PFSK-1 (cell line): ENCODE measurements around the gene NCF4.

Source experiments
- FOXP2 ChIP-seq: optimal IDR thresholded peaks from 2 replicates; pipeline ENCODE3; 2011; ENCODE audit warnings: borderline replicate concordance, control low read depth, inconsistent platforms; ENCODE audit not compliant: insufficient read depth; ENCODE audit errors: extremely low read length, extremely low read depth
- POLR2AphosphoS5 ChIP-seq: IDR thresholded peaks from 2 replicates; pipeline ENCODE4 v1.6.1; 2012; ENCODE audit warnings: low read depth, mild to moderate bottlenecking, control low read depth, low read length, moderate library complexity
- SIN3A ChIP-seq: IDR thresholded peaks from 2 replicates; pipeline ENCODE4 v1.6.1; 2012; ENCODE audit warnings: mild to moderate bottlenecking, low read length, moderate library complexity, borderline replicate concordance; ENCODE audit not compliant: insufficient read depth
- TAF1 ChIP-seq: IDR thresholded peaks from 2 replicates; pipeline ENCODE4 v1.6.1; 2012; ENCODE audit warnings: low read length, control low read depth, borderline replicate concordance; ENCODE audit not compliant: insufficient read depth
- TF ChIP-seq, protein P1 (sequence below), 2 experiments: IDR thresholded peaks; 2 replicates each; pipeline versions ENCODE4 v1.6.1 to v1.8.0; 2011 to 2012; ENCODE audit warnings: low read depth in 2 of 2, low read length in 2 of 2, control low read depth in 1 of 2, inconsistent platforms in 1 of 2, mild to moderate bottlenecking in 1 of 2, moderate library complexity in 1 of 2; ENCODE audit not compliant: insufficient read depth in 1 of 2

Gene NCF4

DNA sequence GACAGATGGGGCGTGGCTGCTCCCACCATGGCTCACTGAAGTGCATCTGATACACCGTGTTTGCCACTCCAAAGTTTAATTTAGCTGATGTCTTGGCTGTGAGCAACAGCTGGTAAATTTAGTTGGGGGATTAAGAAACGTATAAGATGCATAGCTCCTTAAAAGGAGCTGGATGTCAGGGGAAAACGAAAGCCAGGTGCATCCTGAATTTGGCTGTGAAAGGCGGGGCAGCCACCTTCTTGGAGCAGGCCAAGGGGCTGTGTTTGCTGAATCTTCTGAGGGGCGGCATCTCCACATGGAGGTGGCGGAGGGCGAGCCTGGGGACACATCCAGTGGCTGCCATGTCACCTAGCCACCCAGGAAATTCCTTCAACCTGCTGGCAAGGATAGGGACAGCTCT lies 20.7 kb upstream of the NCF4 start:
- TF ChIP-seq, protein P1, sequence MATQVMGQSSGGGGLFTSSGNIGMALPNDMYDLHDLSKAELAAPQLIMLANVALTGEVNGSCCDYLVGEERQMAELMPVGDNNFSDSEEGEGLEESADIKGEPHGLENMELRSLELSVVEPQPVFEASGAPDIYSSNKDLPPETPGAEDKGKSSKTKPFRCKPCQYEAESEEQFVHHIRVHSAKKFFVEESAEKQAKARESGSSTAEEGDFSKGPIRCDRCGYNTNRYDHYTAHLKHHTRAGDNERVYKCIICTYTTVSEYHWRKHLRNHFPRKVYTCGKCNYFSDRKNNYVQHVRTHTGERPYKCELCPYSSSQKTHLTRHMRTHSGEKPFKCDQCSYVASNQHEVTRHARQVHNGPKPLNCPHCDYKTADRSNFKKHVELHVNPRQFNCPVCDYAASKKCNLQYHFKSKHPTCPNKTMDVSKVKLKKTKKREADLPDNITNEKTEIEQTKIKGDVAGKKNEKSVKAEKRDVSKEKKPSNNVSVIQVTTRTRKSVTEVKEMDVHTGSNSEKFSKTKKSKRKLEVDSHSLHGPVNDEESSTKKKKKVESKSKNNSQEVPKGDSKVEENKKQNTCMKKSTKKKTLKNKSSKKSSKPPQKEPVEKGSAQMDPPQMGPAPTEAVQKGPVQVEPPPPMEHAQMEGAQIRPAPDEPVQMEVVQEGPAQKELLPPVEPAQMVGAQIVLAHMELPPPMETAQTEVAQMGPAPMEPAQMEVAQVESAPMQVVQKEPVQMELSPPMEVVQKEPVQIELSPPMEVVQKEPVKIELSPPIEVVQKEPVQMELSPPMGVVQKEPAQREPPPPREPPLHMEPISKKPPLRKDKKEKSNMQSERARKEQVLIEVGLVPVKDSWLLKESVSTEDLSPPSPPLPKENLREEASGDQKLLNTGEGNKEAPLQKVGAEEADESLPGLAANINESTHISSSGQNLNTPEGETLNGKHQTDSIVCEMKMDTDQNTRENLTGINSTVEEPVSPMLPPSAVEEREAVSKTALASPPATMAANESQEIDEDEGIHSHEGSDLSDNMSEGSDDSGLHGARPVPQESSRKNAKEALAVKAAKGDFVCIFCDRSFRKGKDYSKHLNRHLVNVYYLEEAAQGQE (IDR thresholded peaks at IDR 0.05; ENCODE audit: insufficient read depth in 1 of 2, low read depth in 2 of 2, low read length in 2 of 2): no peak
- TF ChIP-seq SIN3A: no peak
- TF ChIP-seq TAF1: no peak
- TF ChIP-seq POLR2AphosphoS5: no peak
- TF ChIP-seq FOXP2: no peak

DNA sequence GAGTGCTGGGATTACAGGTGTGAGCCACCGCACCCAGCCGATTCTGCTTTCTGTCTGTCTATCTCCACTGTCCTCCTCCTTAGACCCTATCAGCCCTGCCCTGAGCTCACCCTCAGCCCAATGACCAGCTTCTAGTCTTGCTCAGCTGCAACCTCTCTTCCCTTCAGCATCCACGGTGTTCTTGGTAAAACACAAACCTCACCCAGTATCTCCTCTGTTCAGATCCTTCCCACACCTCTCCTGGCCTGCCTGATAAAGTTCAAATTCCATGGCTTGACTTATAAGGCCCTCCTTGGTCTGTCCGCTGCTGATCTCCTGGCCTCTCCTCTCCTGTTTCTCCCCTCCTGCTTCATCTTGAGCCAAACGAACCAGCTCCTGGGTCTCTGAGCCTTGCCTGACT lies 14.5 kb upstream of the NCF4 start:
- TF ChIP-seq TAF1 (no peak), FOXP2 (no peak), SIN3A (no peak), POLR2AphosphoS5 (no peak)
- TF ChIP-seq, protein P1 (IDR thresholded peaks at IDR 0.05; ENCODE audit: insufficient read depth in 1 of 2, low read depth in 2 of 2, low read length in 2 of 2): no peak

DNA sequence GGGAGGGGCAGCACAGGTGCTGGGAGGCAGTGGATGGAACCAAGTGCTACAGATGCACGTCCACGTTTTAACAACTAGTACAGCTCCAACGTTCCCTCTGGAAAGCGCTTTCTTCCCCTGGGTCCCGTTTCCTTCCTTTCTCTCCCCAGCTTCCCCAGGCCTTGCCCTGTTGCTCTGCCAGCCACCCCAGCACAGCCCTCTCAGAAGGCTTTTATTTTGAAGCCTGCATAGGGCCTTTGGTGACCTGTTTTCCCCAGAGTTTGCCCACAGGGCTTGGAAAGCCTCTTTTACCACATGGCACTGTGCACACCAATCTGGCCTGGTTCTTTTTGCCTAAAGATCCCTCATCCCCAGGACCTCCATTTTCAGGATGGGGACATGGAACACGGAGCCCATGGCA lies 13.9 kb upstream of the NCF4 start:
- TF ChIP-seq SIN3A (no peak), FOXP2 (no peak), TAF1 (no peak), POLR2AphosphoS5 (no peak)
- TF ChIP-seq, protein P1 (IDR thresholded peaks at IDR 0.05; ENCODE audit: insufficient read depth in 1 of 2, low read depth in 2 of 2, low read length in 2 of 2): no peak

DNA sequence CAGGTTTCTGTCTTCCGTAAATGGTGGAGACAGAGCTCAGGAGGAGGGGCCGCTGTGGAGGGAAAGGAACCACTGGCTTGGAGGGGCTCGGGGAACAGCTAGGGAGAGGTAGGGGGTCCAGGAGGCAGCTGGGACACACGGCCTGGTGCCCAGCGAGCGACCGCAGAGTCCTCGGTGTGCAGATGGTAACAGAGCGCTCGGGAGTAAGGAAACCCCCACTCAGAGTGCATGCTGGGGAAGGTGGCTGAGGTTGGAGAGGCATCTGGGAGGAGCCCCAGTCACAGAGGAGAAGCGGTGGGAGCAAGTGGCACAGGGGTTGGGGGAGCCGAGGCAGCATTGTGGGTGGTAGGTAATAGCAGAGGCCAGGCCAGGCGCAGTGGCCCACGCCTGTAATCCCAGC lies 10.8 kb upstream of the NCF4 start:
- TF ChIP-seq FOXP2: no peak

DNA sequence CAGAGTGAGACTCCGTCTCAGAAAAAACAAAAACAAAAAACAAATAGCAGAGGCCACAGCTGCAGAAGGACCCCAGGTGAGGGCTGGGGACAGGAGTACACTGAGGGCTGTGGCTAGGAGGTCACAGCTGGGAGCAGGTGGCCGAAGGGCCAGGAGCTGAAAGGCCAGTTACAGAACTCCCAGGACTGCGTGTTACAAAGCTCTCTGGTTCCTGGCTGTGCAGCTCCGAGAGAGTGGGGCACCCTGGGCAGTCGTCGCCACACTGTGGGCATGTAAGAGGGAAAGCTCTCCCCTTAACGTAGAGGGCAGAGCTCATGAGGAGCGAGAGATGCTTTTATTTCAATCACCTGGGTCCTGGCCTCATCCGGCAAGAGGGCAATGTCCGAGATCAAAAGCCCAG lies 10.1 kb upstream of the NCF4 start:
- no peak for TF ChIP-seq TAF1
- no peak for TF ChIP-seq POLR2AphosphoS5
- TF ChIP-seq, protein P1 (IDR thresholded peaks at IDR 0.05; ENCODE audit: insufficient read depth in 1 of 2, low read depth in 2 of 2, low read length in 2 of 2): no peak
- TF ChIP-seq FOXP2: no peak
- no peak for TF ChIP-seq SIN3A
